SK-N-SH treated with all-trans-retinoic acid at 6 μM for 48 hours (cell line): ENCODE measurements around the gene SLC22A4.

ENCODE experiments used
- ATAC-seq: fragments of 200-7000 bp; cut with Tn5 transposase; 3 replicates; pipeline ENCODE4 v1.9.1; 2020; ENCODE audit warnings: mild to moderate bottlenecking, moderate library complexity
- ARNTL ChIP-seq: fragments of 450-650 bp; formaldehyde crosslinking; IDR thresholded peaks from 2 replicates; pipeline ENCODE4 v1.5.0; 2020; ENCODE audit warnings: low read depth, mild to moderate bottlenecking, moderate library complexity, borderline replicate concordance
- BACH2 ChIP-seq: fragments of 250-450 bp; sonication (Bioruptor Pico); IDR thresholded peaks from 2 replicates; pipeline ENCODE4 v1.9.0; 2021; ENCODE audit warnings: mild to moderate bottlenecking, borderline replicate concordance
- CREB5 ChIP-seq: fragments of 250-450 bp; sonication (Bioruptor Pico); IDR thresholded peaks from 2 replicates; pipeline ENCODE4 v1.5.1; 2020; ENCODE audit warnings: low read depth, mild to moderate bottlenecking, moderate library complexity
- CSDC2 ChIP-seq: fragments of 250-450 bp; sonication (Bioruptor Pico); IDR thresholded peaks from 2 replicates; pipeline ENCODE4 v1.5.0; 2020; ENCODE audit warnings: mild to moderate bottlenecking, moderate library complexity
- ESRRG ChIP-seq: fragments of 250-450 bp; sonication (Bioruptor Pico); IDR thresholded peaks from 2 replicates; pipeline ENCODE4 v1.6.1; 2021; ENCODE audit warnings: mild to moderate bottlenecking
- GLIS3 ChIP-seq: fragments of 250-450 bp; sonication (Bioruptor Pico); IDR thresholded peaks from 2 replicates; pipeline ENCODE4 v1.5.0; 2020; ENCODE audit warnings: mild to moderate bottlenecking, moderate library complexity
- ISL1 ChIP-seq: fragments of 250-450 bp; sonication (Bioruptor Pico); IDR thresholded peaks from 2 replicates; pipeline ENCODE4 v2.1.2; 2022; ENCODE audit warnings: mild to moderate bottlenecking, moderate library complexity
- OSR1 ChIP-seq: fragments of 250-450 bp; sonication (Bioruptor Pico); IDR thresholded peaks from 2 replicates; pipeline ENCODE4 v1.8.0; 2022; ENCODE audit warnings: moderate library complexity, mild to moderate bottlenecking, inconsistent platforms
- POU6F1 ChIP-seq: fragments of 250-450 bp; sonication (Bioruptor Pico); IDR thresholded peaks from 2 replicates; pipeline ENCODE4 v1.8.0; 2021; ENCODE audit warnings: low read depth, mild to moderate bottlenecking, moderate library complexity, borderline replicate concordance
- PPARA ChIP-seq: fragments of 250-450 bp; sonication (Bioruptor Pico); IDR thresholded peaks from 2 replicates; pipeline ENCODE4 v1.5.0; 2020; ENCODE audit warnings: mild to moderate bottlenecking, borderline replicate concordance
- RARB ChIP-seq: fragments of 250-450 bp; sonication (Bioruptor Pico); IDR thresholded peaks from 2 replicates; pipeline ENCODE4 v1.8.0; 2021; ENCODE audit warnings: mild to moderate bottlenecking, moderate library complexity
- SNAI2 ChIP-seq: fragments of 250-450 bp; sonication (Bioruptor Pico); IDR thresholded peaks from 2 replicates; pipeline ENCODE4 v1.5.0; 2020; ENCODE audit warnings: mild to moderate bottlenecking, moderate library complexity
- TCF4 ChIP-seq: fragments of 250-450 bp; sonication (Bioruptor Pico); IDR thresholded peaks from 2 replicates; pipeline ENCODE4 v1.8.0; 2021; ENCODE audit warnings: mild to moderate bottlenecking, moderate library complexity, borderline replicate concordance
- TOX ChIP-seq: fragments of 250-450 bp; sonication (Bioruptor Pico); IDR thresholded peaks from 2 replicates; pipeline ENCODE4 v1.8.0; 2021; ENCODE audit warnings: mild to moderate bottlenecking, moderate library complexity, borderline replicate concordance
- ZC3H10 ChIP-seq: fragments of 250-450 bp; sonication (Bioruptor Pico); IDR thresholded peaks from 2 replicates; pipeline ENCODE4 v1.5.1; 2021; ENCODE audit warnings: mild to moderate bottlenecking, moderate library complexity
- ZFP3 ChIP-seq: fragments of 250-450 bp; sonication (Bioruptor Pico); IDR thresholded peaks from 2 replicates; pipeline ENCODE4 v1.5.0; 2020; ENCODE audit warnings: mild to moderate bottlenecking, moderate library complexity
- ZFP30 ChIP-seq: fragments of 450-650 bp; formaldehyde crosslinking; IDR thresholded peaks from 2 replicates; pipeline ENCODE4 v1.5.0; 2022; ENCODE audit warnings: mild to moderate bottlenecking, moderate library complexity
- ZNF70 ChIP-seq: fragments of 450-650 bp; formaldehyde crosslinking; IDR thresholded peaks from 2 replicates; pipeline ENCODE4 v1.5.0; 2020; ENCODE audit warnings: mild to moderate bottlenecking, moderate library complexity
- ZNF8 ChIP-seq: fragments of 450-650 bp; formaldehyde crosslinking; IDR thresholded peaks from 2 replicates; pipeline ENCODE4 v1.5.0; 2020; ENCODE audit warnings: mild to moderate bottlenecking, moderate library complexity
- TF ChIP-seq, protein P1 (sequence below): fragments of 250-450 bp; sonication (Bioruptor Pico); IDR thresholded peaks from 2 replicates; pipeline ENCODE4 v1.5.1; 2021; ENCODE audit warnings: mild to moderate bottlenecking, moderate library complexity
- TF ChIP-seq, protein P2 (sequence below): fragments of 250-450 bp; sonication (Bioruptor Pico); IDR thresholded peaks from 2 replicates; pipeline ENCODE4 v1.5.0; 2020; ENCODE audit warnings: mild to moderate bottlenecking, moderate library complexity

Gene SLC22A4

GRCh38 chr5:132297211-132297940, 3.2 kb downstream of the SLC22A4 start (continued):
- TF ChIP-seq PPARA (CRISPR knock-in tag): no peak
- TF ChIP-seq BACH2 (CRISPR knock-in tag): no peak
- TF ChIP-seq RARB (CRISPR knock-in tag): no peak
- no peak for TF ChIP-seq ISL1 (CRISPR knock-in tag)

DNA sequence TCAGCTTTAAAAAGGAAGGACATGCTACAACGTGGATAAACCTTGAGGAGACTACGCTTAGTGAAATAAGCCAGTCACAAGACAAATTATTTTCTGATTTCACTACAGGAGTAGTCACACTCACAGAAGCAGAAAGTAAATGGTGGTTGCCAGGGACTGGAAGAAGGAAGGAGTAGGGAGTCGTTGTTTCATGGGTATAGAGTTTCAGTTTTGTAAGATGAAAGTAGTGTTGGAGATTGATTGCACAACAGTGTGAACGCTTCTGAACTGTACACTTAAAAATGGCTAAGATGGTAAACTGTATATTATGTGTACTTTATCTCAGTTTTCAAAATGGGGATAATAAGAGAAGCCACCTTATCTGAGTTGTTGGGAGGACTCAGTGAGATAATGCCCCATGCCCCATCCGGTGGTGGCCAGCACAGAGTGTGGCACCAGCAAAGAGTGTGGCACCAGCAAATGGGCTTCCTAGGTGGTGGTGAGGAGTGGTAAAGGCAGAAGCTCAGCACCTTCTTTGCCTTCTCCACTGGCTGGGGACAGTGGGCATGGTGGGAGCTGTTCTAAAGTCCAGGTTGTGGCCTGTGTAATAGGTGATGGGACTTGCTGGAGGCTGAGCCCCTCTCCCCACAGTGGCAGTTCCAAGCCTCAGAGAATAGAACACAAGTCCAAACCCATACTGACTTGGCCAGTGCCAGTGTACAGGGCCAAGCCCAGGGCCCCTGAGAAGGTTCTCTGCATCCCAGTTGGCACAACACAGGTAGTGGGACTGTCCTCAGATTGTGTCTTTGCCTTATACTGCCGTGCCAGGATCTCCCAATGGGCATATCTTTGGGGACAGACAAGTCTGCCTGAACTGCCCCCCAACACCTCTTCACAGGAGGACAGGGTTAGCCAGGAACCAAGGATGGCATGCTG, 4.4 kb downstream of the SLC22A4 start:
- no peak for TF ChIP-seq GLIS3 (CRISPR knock-in tag)
- TF ChIP-seq ZC3H10 (CRISPR knock-in tag): no peak
- TF ChIP-seq TOX (CRISPR knock-in tag): no peak
- no peak for TF ChIP-seq ZNF70
- TF ChIP-seq ZNF8 (CRISPR knock-in tag): no peak
- TF ChIP-seq ZFP30 (CRISPR knock-in tag): no peak
- TF ChIP-seq ISL1 (CRISPR knock-in tag): no peak
- no peak for TF ChIP-seq TCF4 (CRISPR knock-in tag)
- TF ChIP-seq, protein P1, sequence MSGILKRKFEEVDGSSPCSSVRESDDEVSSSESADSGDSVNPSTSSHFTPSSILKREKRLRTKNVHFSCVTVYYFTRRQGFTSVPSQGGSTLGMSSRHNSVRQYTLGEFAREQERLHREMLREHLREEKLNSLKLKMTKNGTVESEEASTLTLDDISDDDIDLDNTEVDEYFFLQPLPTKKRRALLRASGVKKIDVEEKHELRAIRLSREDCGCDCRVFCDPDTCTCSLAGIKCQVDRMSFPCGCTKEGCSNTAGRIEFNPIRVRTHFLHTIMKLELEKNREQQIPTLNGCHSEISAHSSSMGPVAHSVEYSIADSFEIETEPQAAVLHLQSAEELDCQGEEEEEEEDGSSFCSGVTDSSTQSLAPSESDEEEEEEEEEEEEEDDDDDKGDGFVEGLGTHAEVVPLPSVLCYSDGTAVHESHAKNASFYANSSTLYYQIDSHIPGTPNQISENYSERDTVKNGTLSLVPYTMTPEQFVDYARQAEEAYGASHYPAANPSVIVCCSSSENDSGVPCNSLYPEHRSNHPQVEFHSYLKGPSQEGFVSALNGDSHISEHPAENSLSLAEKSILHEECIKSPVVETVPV (CRISPR knock-in tag): no peak
- TF ChIP-seq POU6F1: no peak
- TF ChIP-seq PPARA (CRISPR knock-in tag): no peak
- TF ChIP-seq OSR1: no peak
- TF ChIP-seq SNAI2 (CRISPR knock-in tag): no peak
- no peak for TF ChIP-seq CREB5 (CRISPR knock-in tag)
- TF ChIP-seq ARNTL (CRISPR knock-in tag): no peak
- no peak for TF ChIP-seq ESRRG
- no peak for TF ChIP-seq ZFP3 (CRISPR knock-in tag)
- TF ChIP-seq, protein P2, sequence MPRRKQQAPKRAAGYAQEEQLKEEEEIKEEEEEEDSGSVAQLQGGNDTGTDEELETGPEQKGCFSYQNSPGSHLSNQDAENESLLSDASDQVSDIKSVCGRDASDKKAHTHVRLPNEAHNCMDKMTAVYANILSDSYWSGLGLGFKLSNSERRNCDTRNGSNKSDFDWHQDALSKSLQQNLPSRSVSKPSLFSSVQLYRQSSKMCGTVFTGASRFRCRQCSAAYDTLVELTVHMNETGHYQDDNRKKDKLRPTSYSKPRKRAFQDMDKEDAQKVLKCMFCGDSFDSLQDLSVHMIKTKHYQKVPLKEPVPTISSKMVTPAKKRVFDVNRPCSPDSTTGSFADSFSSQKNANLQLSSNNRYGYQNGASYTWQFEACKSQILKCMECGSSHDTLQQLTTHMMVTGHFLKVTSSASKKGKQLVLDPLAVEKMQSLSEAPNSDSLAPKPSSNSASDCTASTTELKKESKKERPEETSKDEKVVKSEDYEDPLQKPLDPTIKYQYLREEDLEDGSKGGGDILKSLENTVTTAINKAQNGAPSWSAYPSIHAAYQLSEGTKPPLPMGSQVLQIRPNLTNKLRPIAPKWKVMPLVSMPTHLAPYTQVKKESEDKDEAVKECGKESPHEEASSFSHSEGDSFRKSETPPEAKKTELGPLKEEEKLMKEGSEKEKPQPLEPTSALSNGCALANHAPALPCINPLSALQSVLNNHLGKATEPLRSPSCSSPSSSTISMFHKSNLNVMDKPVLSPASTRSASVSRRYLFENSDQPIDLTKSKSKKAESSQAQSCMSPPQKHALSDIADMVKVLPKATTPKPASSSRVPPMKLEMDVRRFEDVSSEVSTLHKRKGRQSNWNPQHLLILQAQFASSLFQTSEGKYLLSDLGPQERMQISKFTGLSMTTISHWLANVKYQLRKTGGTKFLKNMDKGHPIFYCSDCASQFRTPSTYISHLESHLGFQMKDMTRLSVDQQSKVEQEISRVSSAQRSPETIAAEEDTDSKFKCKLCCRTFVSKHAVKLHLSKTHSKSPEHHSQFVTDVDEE: no peak
- no peak for TF ChIP-seq RARB (CRISPR knock-in tag)

DNA sequence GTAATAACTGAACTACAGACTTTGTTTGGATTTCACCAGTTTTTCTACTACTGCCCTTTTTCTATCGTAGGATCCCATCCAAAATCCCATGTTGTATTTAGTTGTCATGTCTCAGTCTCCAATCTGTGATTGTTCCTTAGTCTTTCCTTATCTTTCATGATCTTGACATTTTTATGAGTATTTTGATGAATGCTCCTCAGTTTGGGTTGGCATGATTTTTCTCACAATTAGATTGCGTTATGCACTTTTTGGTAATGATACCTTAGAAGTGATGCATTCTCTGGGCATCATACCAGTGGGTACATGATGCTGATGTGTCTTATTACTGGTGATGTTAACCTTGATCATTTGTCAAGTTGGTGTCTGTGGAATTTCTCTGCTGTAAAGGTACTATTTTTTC, 5.7 kb downstream of the SLC22A4 start:
- ATAC-seq: no peak
- TF ChIP-seq, protein P1 (CRISPR knock-in tag): no peak
- TF ChIP-seq ZFP30 (CRISPR knock-in tag) (no peak), ISL1 (CRISPR knock-in tag) (no peak), POU6F1 (no peak), CSDC2 (CRISPR knock-in tag) (no peak), ESRRG (no peak), ZC3H10 (CRISPR knock-in tag) (no peak), TOX (CRISPR knock-in tag) (no peak), CREB5 (CRISPR knock-in tag) (no peak)

More for the DNA sequence above, 4.4 kb downstream of the SLC22A4 start:
- ATAC-seq: no peak
